BLaER1 treated with 17β-estradiol and CSF1 and Interleukin-3, amounts not matched to agents 10 nM and 100 nM (cell line): ENCODE data around the gene LPCAT2.

Experiments
- H3K27ac ChIP-seq, 11 experiments: shearing (Covaris generic); formaldehyde crosslinking; 2 replicates each; pipeline ENCODE4 v1.8.1; 2022
- H3K27me3 ChIP-seq, 11 experiments: shearing (Covaris generic); formaldehyde crosslinking; 2 replicates each; pipeline ENCODE4 v1.8.1; 2022
- H3K36me3 ChIP-seq, 11 experiments: shearing (Covaris generic); formaldehyde crosslinking; 2 replicates each; pipeline ENCODE4 v1.8.1; 2022
- H3K4me1 ChIP-seq, 10 experiments: shearing (Covaris generic); formaldehyde crosslinking; 2 replicates each; pipeline ENCODE4 v1.8.1; 2022
- H3K4me2 ChIP-seq, 11 experiments: shearing (Covaris generic); formaldehyde crosslinking; 2 replicates each; pipeline ENCODE4 v1.8.1; 2022
- H3K4me3 ChIP-seq, 10 experiments: shearing (Covaris generic); formaldehyde crosslinking; 2 replicates each; pipeline ENCODE4 v1.8.1; 2022
- H3K9ac ChIP-seq, 11 experiments: shearing (Covaris generic); formaldehyde crosslinking; 2 replicates each; pipeline ENCODE4 v1.8.1; 2022
- H3K9me3 ChIP-seq, 11 experiments: shearing (Covaris generic); formaldehyde crosslinking; replicated peaks in 1 of 11; 2 replicates each; pipeline ENCODE4 v1.8.1; 2022
- H4K20me1 ChIP-seq, 11 experiments: shearing (Covaris generic); formaldehyde crosslinking; 2 replicates each; pipeline ENCODE4 v1.8.1; 2022
- Cebpa-rat ChIP-seq, 11 experiments: shearing (Covaris generic); IDR thresholded peaks; 2 replicates each; pipeline ENCODE4 v1.8.1; 2022

Gene LPCAT2

GRCh38 chr16:55543472-55543871, 34.6 kb downstream of the LPCAT2 start:
- Histone ChIP-seq H3K27me3 (peaks cover 0 to 2% (median 0%) of the 10 kb centered on the region in 11 experiments; a peak in 2 of 22 replicates), H4K20me1 (no peaks in the 10 kb centered on the region)

GRCh38 chr16:55552621-55553020, 43.7 kb downstream of the LPCAT2 start:
- Histone ChIP-seq H3K4me2 (no peak overlapping the region), H3K4me1 (no peaks in the 10 kb centered on the region), H3K27ac (no peak overlapping the region), H3K27me3 (peaks cover 0 to 15% (median 0%) of the 10 kb centered on the region in 11 experiments; a peak in 5 of 22 replicates), H3K9ac (no peak overlapping the region), H3K9me3 (peaks cover 0 to 14% (median 10%) of the 10 kb centered on the region in 11 experiments; a peak in 15 of 22 replicates), H3K36me3 (peaks cover 0 to 43% (median 0%) of the 10 kb centered on the region in 11 experiments; a peak in 3 of 22 replicates), H4K20me1 (no peaks in the 10 kb centered on the region), H3K4me3 (no peak overlapping the region)
- TF ChIP-seq Cebpa-rat (IDR thresholded peaks at IDR 0.05), result no peak

More at GRCh38 chr16:55543472-55543871, 34.6 kb downstream of the LPCAT2 start:
- Histone ChIP-seq H3K27ac (no peak overlapping the region), H3K9me3 (no peaks in the 10 kb centered on the region), H3K4me2 (no peak overlapping the region), H3K4me3 (no peak overlapping the region), H3K36me3 (peaks cover 0 to 8% (median 0%) of the 10 kb centered on the region in 11 experiments; a peak in 1 of 22 replicates), H3K9ac (no peak overlapping the region), H3K4me1 (peaks cover 0 to 47% (median 12%) of the 10 kb centered on the region in 10 experiments; a peak in 11 of 20 replicates)
- no peak for TF ChIP-seq Cebpa-rat (IDR thresholded peaks at IDR 0.05)

- TF ChIP-seq Cebpa-rat (IDR thresholded peaks at IDR 0.05), result no peak
Measured at GRCh38 chr16:55555436-55555835, 46.6 kb downstream of the LPCAT2 start.

GRCh38 chr16:55557186-55557585, 48.3 kb downstream of the LPCAT2 start:
- peaks cover 0 to 14% (median 10%) of the 10 kb centered on the region in 11 experiments; a peak in 15 of 22 replicates for H3K9me3 ChIP-seq
- no peak overlapping the region for H3K4me2 ChIP-seq
- H3K36me3 ChIP-seq, result peaks cover 0 to 35% (median 0%) of the 10 kb centered on the region in 11 experiments; a peak in 3 of 22 replicates
- no peak for TF ChIP-seq Cebpa-rat (IDR thresholded peaks at IDR 0.05)
- no peak overlapping the region for H3K4me3 ChIP-seq
- H3K9ac ChIP-seq, result no peak overlapping the region
- H3K27ac ChIP-seq, result no peak overlapping the region
- H3K4me1 ChIP-seq, result no peaks in the 10 kb centered on the region
- H4K20me1 ChIP-seq, result no peaks in the 10 kb centered on the region
- no peaks in the 10 kb centered on the region for H3K27me3 ChIP-seq

More at GRCh38 chr16:55555436-55555835, 46.6 kb downstream of the LPCAT2 start:
- Histone ChIP-seq H3K9ac (no peak overlapping the region), H3K4me2 (no peak overlapping the region), H3K4me3 (no peak overlapping the region), H3K27ac (no peak overlapping the region), H4K20me1 (no peaks in the 10 kb centered on the region), H3K9me3 (peaks cover 0 to 14% (median 10%) of the 10 kb centered on the region in 11 experiments; a peak in 15 of 22 replicates), H3K27me3 (no peaks in the 10 kb centered on the region), H3K36me3 (peaks cover 0 to 43% (median 0%) of the 10 kb centered on the region in 11 experiments; a peak in 3 of 22 replicates), H3K4me1 (no peaks in the 10 kb centered on the region)

GRCh38 chr16:55559233-55559632, 50.4 kb downstream of the LPCAT2 start:
- Histone ChIP-seq H3K9me3 (peaks cover 0 to 5% (median 1%) of the 10 kb centered on the region in 11 experiments; a peak in 9 of 22 replicates), H4K20me1 (no peaks in the 10 kb centered on the region), H3K4me3 (no peak overlapping the region), H3K36me3 (peaks cover 0 to 19% (median 0%) of the 10 kb centered on the region in 11 experiments; a peak in 3 of 22 replicates), H3K27ac (no peak overlapping the region), H3K4me1 (peaks cover 0 to 4% (median 0%) of the 10 kb centered on the region in 10 experiments; a peak in 3 of 20 replicates), H3K4me2 (no peak overlapping the region), H3K9ac (no peak overlapping the region), H3K27me3 (no peaks in the 10 kb centered on the region)
- no peak for TF ChIP-seq Cebpa-rat (IDR thresholded peaks at IDR 0.05)

GRCh38 chr16:55559933-55560516, 51.2 kb downstream of the LPCAT2 start:
- Histone ChIP-seq H4K20me1 (no peaks in the 10 kb centered on the region), H3K4me1 (peaks cover 0 to 12% (median 0%) of the 10 kb centered on the region in 10 experiments; a peak in 6 of 20 replicates), H3K27me3 (no peaks in the 10 kb centered on the region), H3K9me3 (no peaks in the 10 kb centered on the region), H3K36me3 (peaks cover 0 to 11% (median 0%) of the 10 kb centered on the region in 11 experiments; a peak in 1 of 22 replicates), H3K4me2 (no peak overlapping the region), H3K9ac (no peak overlapping the region), H3K27ac (no peak overlapping the region), H3K4me3 (no peak overlapping the region)
- TF ChIP-seq Cebpa-rat (IDR thresholded peaks at IDR 0.05), result no peak

- no peak for TF ChIP-seq Cebpa-rat (IDR thresholded peaks at IDR 0.05)
- Histone ChIP-seq H3K27me3 (no peaks in the 10 kb centered on the region), H3K36me3 (no peaks in the 10 kb centered on the region), H3K4me3 (no peak overlapping the region), H3K9me3 (no peaks in the 10 kb centered on the region), H3K9ac (no peak overlapping the region), H3K4me2 (no peak overlapping the region), H4K20me1 (no peaks in the 10 kb centered on the region), H3K27ac (no peak overlapping the region), H3K4me1 (peaks cover 0 to 24% (median 0%) of the 10 kb centered on the region in 10 experiments; a peak in 6 of 20 replicates)
Measured at GRCh38 chr16:55561319-55561848, 52.5 kb downstream of the LPCAT2 start.

GRCh38 chr16:55562936-55563335, 54.1 kb downstream of the LPCAT2 start:
- Histone ChIP-seq H3K4me3 (no peak overlapping the region), H3K27ac (no peak overlapping the region), H3K27me3 (no peaks in the 10 kb centered on the region), H3K4me1 (peaks cover 0 to 39% (median 12%) of the 10 kb centered on the region in 10 experiments; a peak in 13 of 20 replicates), H4K20me1 (no peaks in the 10 kb centered on the region), H3K4me2 (no peak overlapping the region), H3K9ac (no peak overlapping the region), H3K9me3 (no peaks in the 10 kb centered on the region), H3K36me3 (no peaks in the 10 kb centered on the region)
- no peak for TF ChIP-seq Cebpa-rat (IDR thresholded peaks at IDR 0.05)

GRCh38 chr16:55563797-55564196, 54.9 kb downstream of the LPCAT2 start:
- no peak overlapping the region for H3K4me2 ChIP-seq
- no peaks in the 10 kb centered on the region for H3K9me3 ChIP-seq
- H3K9ac ChIP-seq, result no peak overlapping the region
- H3K4me3 ChIP-seq, result no peak overlapping the region
- no peak overlapping the region for H3K27ac ChIP-seq
- TF ChIP-seq Cebpa-rat (IDR thresholded peaks at IDR 0.05), result no peak
- H3K4me1 ChIP-seq, result peaks cover 5 to 48% (median 21%) of the 10 kb centered on the region in 10 experiments
- no peaks in the 10 kb centered on the region for H4K20me1 ChIP-seq
- H3K27me3 ChIP-seq, result no peaks in the 10 kb centered on the region
- H3K36me3 ChIP-seq, result no peaks in the 10 kb centered on the region
